Activated naive CD8-positive, alpha-beta T cell treated with anti-CD3 and anti-CD28 coated beads for 36 hours (primary cell): ENCODE data around the gene CCT5. TPM values are rescaled to one million over a fixed set of nuclear protein-coding genes. Genes with fewer than 3 reads are reported as not detected.
A peak's percentile ranks its signal among the peaks of the same experiment; 100 is the strongest.

ENCODE experiments used
- DNase-seq: peaks from one replicate; pipeline ENCODE4 v3.0.0; 2021
- H3K27ac Mint-ChIP-seq: one replicate; pipeline ENCODE4 v1.8.0; 2022; ENCODE audit warnings: mild to moderate bottlenecking, moderate library complexity, mixed read lengths
- H3K27me3 Mint-ChIP-seq: one replicate; pipeline ENCODE4 v1.8.0; 2022; ENCODE audit warnings: mild to moderate bottlenecking, mixed read lengths
- H3K36me3 Mint-ChIP-seq: one replicate; pipeline ENCODE4 v1.8.0; 2021; ENCODE audit warnings: mild to moderate bottlenecking, mixed read lengths
- H3K4me1 Mint-ChIP-seq: one replicate; pipeline ENCODE4 v1.8.0; 2021; ENCODE audit warnings: mixed read lengths
- H3K4me3 Mint-ChIP-seq: one replicate; pipeline ENCODE4 v1.8.0; 2022; ENCODE audit warnings: mild to moderate bottlenecking, moderate library complexity, mixed read lengths
- H3K9me3 Mint-ChIP-seq: one replicate; pipeline ENCODE4 v1.8.0; 2022; ENCODE audit warnings: mixed read lengths
- total RNA-seq, 2 experiments: library from RNA; stranded (reverse); gene quantifications; one replicate each; pipeline ENCODE4 v1.2.3, GENCODE V29; 2021

The CCT5 gene
- 100 to 1,000 TPM; 548 to 564 TPM for total RNA-seq

DNA sequence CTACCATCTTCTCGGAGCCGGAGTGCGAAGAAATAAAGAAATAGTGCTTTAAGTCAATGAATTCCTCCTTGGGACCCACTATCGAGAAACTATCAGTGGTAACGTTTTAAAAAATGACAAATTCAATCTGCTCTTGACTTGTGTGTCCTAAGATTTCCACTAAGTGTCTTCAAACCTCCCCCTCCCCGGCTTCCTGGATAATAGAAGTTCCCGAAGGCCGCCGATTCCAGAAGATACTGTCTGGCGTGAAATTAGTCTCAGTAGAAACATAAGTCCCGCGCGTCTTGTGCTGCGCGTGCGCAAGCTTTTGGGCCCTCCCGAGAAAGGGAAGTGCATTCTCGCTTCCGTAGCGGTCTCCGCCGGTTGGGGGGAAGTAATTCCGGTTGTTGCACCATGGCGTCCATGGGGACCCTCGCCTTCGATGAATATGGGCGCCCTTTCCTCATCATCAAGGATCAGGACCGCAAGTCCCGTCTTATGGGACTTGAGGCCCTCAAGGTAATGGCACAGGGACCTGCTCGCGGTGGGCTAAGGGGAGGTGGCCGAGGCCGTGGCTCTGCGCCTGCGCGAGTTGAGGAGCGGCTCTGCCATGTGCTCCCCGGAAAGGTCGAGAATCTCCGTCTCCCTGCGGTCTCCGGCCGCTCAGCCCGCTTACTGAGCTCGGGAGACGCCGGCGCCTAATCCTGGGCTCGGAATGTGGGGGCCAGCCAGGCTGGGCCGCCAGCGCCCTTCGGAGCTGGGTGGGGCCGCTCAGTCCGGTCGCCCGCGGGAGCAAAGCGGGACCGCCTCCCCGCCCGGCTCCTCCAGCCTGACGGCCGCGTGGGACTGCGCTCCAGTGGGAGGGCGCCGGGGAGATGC, at the start of gene CCT5:
CCT5 (plus strand) TSS at position 333 of the 858 bp plus-strand sequence; CDS start at position 394, 61 bp downstream.
- peak within 1 kb of the TSS; percentile 99 for H3K27ac Mint-ChIP-seq
- H3K4me1 Mint-ChIP-seq: peaks cover 42% of the 10 kb centered on the region
- no peaks in the 10 kb centered on the region for H3K9me3 Mint-ChIP-seq
- no peaks in the 10 kb centered on the region for H3K27me3 Mint-ChIP-seq
- peaks cover 45% of the 10 kb centered on the region for H3K36me3 Mint-ChIP-seq
- DNase-seq: peak; percentile 87
- peak within 1 kb of the TSS; percentile 95 for H3K4me3 Mint-ChIP-seq

DNA sequence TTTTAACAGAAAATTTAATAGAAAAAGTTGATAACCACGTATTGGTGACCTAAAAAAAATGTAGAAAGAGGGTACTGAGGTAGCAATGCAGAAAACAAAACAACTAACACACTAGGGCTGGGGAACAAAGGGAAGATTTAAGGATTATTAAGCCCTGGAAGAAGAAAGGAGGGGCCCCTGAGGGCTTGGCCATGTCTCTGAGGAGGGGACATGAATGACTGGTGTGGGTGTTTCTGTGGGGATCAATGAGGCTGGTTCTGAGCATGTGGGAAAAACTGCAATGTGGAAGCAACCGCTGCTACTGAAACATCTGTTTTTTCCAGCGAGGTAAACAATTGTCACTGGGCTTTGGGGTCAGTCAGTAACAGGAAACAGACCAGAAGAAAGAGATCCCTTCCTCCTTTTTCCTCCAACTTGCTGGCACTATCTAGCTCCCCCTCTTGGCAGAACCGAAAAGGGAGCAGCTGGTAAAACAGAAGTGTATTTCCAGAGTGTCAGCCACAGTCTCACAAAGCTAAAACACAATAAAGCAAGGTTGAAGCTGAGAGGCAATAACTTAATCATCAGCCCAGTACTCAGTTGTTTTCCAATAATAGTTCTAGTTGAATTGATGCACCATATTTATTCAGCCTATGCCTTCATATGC, 48.7 kb upstream of the CCT5 start:
- Mint-ChIP-seq H3K4me1 (no peaks in the 10 kb centered on the region), H3K4me3 (no peak overlapping the region), H3K9me3 (peaks cover 12% of the 10 kb centered on the region), H3K27me3 (no peaks in the 10 kb centered on the region), H3K27ac (no peak overlapping the region), H3K36me3 (peaks cover 16% of the 10 kb centered on the region)
- no peak for DNase-seq

DNA sequence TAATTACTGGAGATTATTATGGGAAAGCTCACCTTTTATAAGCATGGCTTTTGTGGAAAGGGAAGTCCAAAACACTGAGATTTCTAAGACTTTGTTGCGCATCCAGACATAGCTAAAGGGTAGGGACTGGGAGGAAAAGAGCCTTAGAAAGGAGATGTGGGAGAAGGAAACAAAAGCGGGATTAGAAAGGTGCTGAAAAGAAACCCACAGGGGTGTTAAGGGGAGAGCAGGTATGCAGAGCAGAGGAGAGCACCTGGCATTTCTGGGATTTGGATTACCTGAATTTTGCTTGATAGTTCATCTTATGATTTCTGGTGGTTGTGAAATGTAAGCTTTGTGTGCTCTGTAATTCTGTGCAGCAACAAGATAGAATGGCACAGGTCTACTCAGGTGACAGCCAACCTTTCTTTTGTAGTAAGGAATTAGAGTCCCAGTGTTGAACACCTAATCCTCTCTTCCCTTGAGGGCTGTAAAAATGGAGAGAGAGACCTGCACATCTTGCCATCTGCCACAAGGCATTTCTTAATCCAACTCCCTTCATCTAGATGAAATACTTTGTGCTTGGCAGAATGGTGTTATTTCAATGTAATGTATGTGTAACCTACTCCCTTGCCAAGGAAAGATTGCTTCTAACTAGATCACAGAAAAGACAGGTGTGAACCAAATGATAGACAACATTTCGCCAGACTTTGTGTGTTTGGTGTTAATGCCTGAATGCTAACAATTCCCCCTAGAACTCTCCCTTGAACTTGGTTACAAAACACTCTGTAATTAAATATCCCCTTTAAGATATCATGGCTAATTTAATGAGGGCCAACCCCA, 47.8 kb upstream of the CCT5 start:
- no peaks in the 10 kb centered on the region for H3K4me1 Mint-ChIP-seq
- peaks cover 12% of the 10 kb centered on the region for H3K9me3 Mint-ChIP-seq
- H3K36me3 Mint-ChIP-seq: peaks cover 16% of the 10 kb centered on the region
- H3K27me3 Mint-ChIP-seq: no peaks in the 10 kb centered on the region
- no peak for DNase-seq
- no peak overlapping the region for H3K27ac Mint-ChIP-seq
- no peak overlapping the region for H3K4me3 Mint-ChIP-seq

DNA sequence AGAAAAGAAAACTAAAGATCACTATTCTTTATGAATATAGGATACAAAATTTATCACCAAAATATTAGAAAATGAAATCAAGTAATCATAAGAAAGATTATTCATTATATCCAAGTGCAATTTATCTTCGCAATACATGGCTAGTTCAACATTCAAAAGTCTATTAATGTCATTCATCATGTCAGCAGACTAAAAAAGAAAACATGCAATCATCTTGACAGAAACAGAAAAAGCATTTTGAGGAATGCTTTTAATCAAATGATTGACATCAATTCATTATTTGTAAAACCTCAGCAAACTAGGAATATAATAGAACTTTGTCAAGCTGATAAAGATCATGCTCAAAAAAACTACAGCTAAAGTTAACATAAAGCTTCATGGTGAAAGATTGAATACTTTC, 41.1 kb upstream of the CCT5 start:
- H3K4me1 Mint-ChIP-seq: no peaks in the 10 kb centered on the region
- no peaks in the 10 kb centered on the region for H3K27me3 Mint-ChIP-seq
- H3K36me3 Mint-ChIP-seq: peaks cover 9% of the 10 kb centered on the region
- no peak for DNase-seq
- no peak overlapping the region for H3K4me3 Mint-ChIP-seq
- no peaks in the 10 kb centered on the region for H3K9me3 Mint-ChIP-seq
- H3K27ac Mint-ChIP-seq: no peak overlapping the region

DNA sequence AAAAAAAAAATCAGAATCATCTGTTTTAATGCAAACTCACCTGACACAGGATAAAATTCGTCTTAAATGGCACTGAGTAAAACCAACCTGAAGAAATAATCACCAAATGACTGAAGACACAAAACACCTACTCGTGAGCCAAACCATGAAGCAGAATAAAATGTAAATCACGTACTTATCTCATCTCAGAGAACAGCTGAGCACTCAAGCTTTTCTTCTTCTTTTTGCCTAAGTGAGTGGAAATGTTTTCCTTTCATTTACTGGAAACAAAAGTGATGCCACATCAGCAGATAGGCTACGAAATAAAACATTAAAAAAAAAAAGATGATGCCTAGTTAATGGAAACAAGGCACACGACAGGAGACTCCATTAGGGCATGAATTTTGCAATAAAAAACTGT, 36.8 kb upstream of the CCT5 start:
- Mint-ChIP-seq H3K4me3 (no peak overlapping the region), H3K36me3 (peaks cover 6% of the 10 kb centered on the region)

DNA sequence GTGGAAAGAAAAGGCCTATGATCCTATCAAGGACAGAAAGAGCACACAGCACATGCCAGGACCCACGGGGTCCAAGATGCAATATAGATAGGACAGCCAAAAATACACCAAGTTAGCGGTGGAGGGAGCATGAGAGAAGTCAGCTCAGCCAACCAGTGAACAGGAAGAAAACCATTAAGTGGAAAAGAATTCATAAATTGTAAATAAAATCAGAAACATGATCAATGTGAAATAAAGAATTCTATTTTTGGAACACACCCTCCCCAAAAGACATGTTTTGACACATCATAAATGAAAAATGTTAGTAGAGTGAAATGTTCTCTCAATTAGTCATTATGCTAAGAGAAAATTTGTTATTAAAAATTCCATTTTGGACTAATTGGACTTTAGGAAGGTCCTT, 36.0 kb upstream of the CCT5 start:
- no peak for DNase-seq
- Mint-ChIP-seq H3K27ac (no peak overlapping the region), H3K4me1 (no peaks in the 10 kb centered on the region), H3K27me3 (no peaks in the 10 kb centered on the region), H3K4me3 (no peak overlapping the region), H3K9me3 (no peaks in the 10 kb centered on the region), H3K36me3 (peaks cover 6% of the 10 kb centered on the region)

More for the DNA sequence above, 36.8 kb upstream of the CCT5 start:
- no peaks in the 10 kb centered on the region for H3K27me3 Mint-ChIP-seq
- H3K27ac Mint-ChIP-seq: no peak overlapping the region
- no peaks in the 10 kb centered on the region for H3K9me3 Mint-ChIP-seq
- no peak for DNase-seq
- no peaks in the 10 kb centered on the region for H3K4me1 Mint-ChIP-seq

DNA sequence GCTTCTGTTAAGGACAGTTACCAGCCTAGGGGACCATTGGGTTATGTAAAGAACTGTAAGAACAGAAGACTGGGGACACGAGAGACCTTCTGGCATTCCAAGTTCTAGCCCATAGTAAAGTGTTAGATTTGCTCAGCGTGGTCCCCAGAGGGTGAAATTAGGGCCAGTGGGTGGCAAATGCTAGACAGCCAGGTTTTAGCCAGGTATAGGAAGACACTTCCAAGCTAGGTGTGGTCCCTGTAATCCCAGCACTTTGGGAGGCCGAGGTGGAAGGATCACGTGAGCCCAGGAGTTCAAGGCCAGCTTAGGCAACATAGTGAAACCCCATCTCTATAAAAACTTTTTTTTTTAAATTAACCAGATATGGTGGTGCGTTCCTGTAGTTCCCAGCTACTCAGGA, 34.7 kb upstream of the CCT5 start:
- peaks cover 6% of the 10 kb centered on the region for H3K36me3 Mint-ChIP-seq
- no peak for DNase-seq
- H3K27ac Mint-ChIP-seq: no peak overlapping the region
- H3K9me3 Mint-ChIP-seq: no peaks in the 10 kb centered on the region
- H3K4me3 Mint-ChIP-seq: no peak overlapping the region
- no peaks in the 10 kb centered on the region for H3K27me3 Mint-ChIP-seq
- H3K4me1 Mint-ChIP-seq: no peaks in the 10 kb centered on the region

DNA sequence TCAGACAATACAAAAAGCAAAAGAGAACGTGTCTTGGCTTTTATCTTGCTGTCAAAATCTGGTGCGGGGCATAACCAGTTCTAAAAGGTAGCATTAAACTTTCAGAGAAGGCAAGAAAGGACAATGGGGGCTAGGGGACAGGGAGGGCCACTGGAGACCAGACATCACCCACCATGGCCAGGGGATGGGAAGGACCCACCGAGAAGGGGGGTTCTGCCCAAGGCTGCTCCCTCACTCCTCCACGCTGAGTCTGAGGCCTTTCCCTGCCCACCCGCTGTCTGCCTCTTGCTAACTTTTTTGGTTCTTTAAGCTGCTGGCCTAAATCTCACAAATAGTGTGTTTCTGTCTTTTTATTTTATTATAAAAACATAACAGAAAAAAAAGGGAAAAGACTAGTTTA, 34.0 kb upstream of the CCT5 start:
- H3K4me3 Mint-ChIP-seq: no peak overlapping the region
- H3K4me1 Mint-ChIP-seq: no peaks in the 10 kb centered on the region
- H3K27ac Mint-ChIP-seq: no peak overlapping the region
- no peaks in the 10 kb centered on the region for H3K9me3 Mint-ChIP-seq
- DNase-seq: no peak
- peaks cover 4% of the 10 kb centered on the region for H3K36me3 Mint-ChIP-seq
- no peaks in the 10 kb centered on the region for H3K27me3 Mint-ChIP-seq

DNA sequence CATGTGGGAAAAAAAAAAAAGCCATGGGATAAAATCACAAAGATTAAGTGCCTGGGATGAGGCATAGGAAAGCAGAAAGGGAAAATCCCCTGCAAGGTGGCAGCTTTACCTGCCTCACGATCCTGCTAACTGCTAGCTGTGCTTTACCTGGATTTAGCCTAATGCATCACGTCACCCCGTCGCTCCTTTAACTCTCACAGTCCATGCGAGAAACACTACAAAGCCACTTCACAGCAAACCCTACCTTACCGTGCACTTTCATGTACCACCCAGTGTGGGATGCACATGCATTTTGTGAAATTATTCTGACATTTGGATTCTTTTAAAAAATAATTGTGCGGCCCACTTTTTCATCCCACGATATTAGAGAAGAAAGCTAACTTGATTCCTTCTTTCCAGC, 31.4 kb upstream of the CCT5 start:
- peaks cover 15% of the 10 kb centered on the region for H3K36me3 Mint-ChIP-seq
- no peak overlapping the region for H3K4me3 Mint-ChIP-seq
- no peaks in the 10 kb centered on the region for H3K27me3 Mint-ChIP-seq
- DNase-seq: no peak
- H3K27ac Mint-ChIP-seq: no peak overlapping the region
- no peaks in the 10 kb centered on the region for H3K4me1 Mint-ChIP-seq
- H3K9me3 Mint-ChIP-seq: peaks cover under 1% of the 10 kb centered on the region

DNA sequence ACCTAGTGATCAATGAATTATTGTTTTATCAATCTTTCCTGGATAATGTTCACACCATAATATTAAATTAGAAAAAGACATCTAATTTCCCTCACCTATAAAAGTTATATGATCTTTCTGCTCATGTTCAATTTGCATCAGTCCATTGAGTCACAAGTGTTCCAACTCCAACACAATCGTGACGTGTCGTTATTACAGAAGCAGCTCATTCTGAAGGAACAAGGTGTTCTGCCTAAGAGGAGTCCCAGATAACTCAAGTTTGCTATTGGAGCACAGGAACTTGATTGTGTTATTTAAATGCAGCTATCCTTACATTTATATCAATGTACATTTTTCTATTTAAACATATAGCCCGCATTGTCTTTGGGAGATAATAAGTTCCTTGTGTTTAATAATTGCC, 31.0 kb upstream of the CCT5 start:
- no peak for DNase-seq
- no peaks in the 10 kb centered on the region for H3K27me3 Mint-ChIP-seq
- H3K27ac Mint-ChIP-seq: no peak overlapping the region
- H3K4me1 Mint-ChIP-seq: no peaks in the 10 kb centered on the region
- H3K4me3 Mint-ChIP-seq: no peak overlapping the region
- H3K9me3 Mint-ChIP-seq: peaks cover 4% of the 10 kb centered on the region
- peaks cover 18% of the 10 kb centered on the region for H3K36me3 Mint-ChIP-seq

DNA sequence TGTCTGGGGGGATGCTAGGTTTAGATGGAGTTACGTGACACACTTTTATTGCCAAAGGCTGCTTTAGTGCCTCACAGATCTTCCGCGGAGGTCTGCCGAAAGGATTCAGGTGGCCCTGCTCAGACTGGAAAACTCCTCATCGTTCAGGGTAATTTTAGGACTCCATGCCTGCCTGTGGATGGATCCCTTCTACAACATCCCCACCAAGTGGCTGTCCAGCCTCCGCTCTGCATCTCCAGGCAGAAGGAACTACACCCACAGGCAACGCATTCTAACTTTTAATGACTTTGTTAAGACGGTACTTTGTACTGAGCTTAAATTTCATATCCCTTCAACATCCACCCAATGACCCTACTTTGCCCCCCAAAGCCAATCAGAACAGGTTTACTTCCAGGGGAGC, 29.8 kb upstream of the CCT5 start:
- Mint-ChIP-seq H3K4me1 (no peaks in the 10 kb centered on the region), H3K27me3 (no peaks in the 10 kb centered on the region), H3K36me3 (peaks cover 27% of the 10 kb centered on the region), H3K27ac (no peak overlapping the region), H3K9me3 (peaks cover 4% of the 10 kb centered on the region), H3K4me3 (no peak overlapping the region)
- no peak for DNase-seq

DNA sequence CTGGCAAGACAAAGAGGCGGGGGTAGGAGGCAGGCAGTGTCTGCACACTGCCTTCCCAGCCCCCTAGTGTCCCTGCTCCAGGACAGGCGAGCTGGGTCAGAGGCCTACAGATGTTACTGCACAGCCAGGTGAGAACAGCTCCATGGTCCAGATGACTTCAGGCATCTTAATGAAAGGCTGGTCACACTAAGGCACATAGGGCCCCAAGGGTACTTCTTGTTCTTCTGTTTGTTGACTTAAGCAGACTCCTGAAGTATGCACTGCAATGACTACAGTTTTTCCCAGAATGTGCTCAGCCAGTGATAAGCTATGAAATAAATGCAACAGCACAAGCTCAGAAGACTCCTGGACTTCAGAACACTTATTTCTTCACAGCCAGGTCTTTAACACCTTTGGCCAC, 27.8 kb upstream of the CCT5 start:
- Mint-ChIP-seq H3K27ac (no peak overlapping the region), H3K9me3 (peaks cover 5% of the 10 kb centered on the region), H3K27me3 (no peaks in the 10 kb centered on the region), H3K36me3 (peaks cover 45% of the 10 kb centered on the region), H3K4me3 (no peak overlapping the region), H3K4me1 (no peaks in the 10 kb centered on the region)
- no peak for DNase-seq

DNA sequence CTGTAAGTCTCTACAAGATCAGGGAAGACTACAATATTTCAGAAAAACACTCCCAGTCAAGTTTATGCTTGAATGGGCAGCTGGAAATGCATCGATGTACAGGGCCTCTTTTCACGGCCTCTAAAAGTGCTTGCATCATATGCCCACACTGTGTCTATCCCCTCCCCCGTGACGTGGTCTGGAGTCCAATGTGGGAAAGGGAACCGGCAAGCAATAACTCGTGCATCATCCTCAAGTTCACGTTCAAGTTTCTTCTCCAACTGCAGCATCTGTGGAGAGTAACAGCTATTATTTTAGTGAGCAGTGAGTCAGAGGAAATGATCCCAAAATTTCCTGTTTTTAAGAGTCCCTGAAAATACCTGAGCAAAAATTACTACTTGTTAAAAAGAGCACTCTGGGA, 22.7 kb upstream of the CCT5 start:
- Mint-ChIP-seq H3K4me3 (no peak overlapping the region), H3K27me3 (no peaks in the 10 kb centered on the region), H3K4me1 (no peaks in the 10 kb centered on the region), H3K9me3 (peaks cover 5% of the 10 kb centered on the region), H3K36me3 (peaks cover 54% of the 10 kb centered on the region), H3K27ac (peak overlapping the region; percentile 3)
- no peak for DNase-seq

DNA sequence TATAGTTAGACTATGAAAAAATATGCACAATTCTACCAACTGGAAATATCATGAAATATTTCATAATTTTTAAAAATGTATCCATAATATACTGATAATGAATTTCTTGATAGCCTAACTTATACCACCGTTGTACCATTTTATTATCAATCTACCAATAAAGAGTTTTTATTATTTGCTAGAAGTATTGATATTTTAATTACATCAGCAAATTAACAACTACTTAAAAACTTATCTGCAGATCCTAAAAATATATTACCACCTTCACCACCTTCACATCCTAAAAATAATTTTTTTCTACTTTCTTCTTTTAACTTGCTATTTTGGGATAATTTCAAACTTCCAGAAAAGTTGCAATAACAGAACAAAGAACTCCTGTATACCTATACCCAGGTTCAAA, 21.8 kb upstream of the CCT5 start:
- DNase-seq: no peak
- H3K9me3 Mint-ChIP-seq: peaks cover 5% of the 10 kb centered on the region
- H3K4me3 Mint-ChIP-seq: no peak overlapping the region
- H3K36me3 Mint-ChIP-seq: peaks cover 53% of the 10 kb centered on the region
- H3K27me3 Mint-ChIP-seq: no peaks in the 10 kb centered on the region
- no peak overlapping the region for H3K27ac Mint-ChIP-seq
- H3K4me1 Mint-ChIP-seq: no peaks in the 10 kb centered on the region

DNA sequence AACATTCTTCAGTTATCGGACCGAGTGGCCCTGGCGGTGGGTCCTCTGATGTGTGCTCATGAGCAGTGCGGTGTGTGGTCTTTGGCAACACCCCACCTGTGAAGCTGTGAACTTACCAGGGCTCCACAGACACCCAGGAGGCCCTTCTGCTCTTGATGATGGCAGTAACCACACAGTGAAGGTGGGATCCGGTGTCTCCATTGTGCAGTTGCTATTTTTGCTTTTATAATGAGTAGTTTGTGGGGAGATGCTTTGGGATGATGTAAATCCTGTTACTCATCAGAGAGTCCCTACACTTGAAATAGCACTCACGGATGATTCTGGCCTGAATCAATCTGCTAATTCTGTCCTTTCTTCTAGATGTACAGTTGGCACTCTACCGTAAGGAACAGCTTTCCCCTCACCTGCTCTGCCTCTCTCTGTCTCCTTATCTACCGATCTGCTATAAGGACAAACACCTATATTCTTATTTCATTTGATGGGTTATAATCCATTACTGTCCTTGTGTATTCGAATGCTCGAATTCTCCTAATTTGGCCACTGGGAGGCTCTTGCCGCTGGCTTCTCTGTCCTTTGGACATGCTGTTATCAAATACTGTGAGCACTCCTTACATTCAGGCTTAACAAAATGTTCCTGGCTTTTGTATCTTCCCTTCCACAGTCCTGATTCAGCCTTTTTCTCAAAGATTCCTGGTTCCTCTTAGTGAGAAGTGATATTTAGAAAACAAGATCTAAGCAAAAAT, 20.6 kb upstream of the CCT5 start:
- peaks cover 42% of the 10 kb centered on the region for H3K36me3 Mint-ChIP-seq

More for the DNA sequence above, 20.6 kb upstream of the CCT5 start:
- no peaks in the 10 kb centered on the region for H3K27me3 Mint-ChIP-seq
- H3K9me3 Mint-ChIP-seq: peaks cover 2% of the 10 kb centered on the region
- no peak for DNase-seq
- H3K27ac Mint-ChIP-seq: no peak overlapping the region
- H3K4me1 Mint-ChIP-seq: no peaks in the 10 kb centered on the region
- no peak overlapping the region for H3K4me3 Mint-ChIP-seq
